GM23338 (cell line): Measurements from ENCODE around the gene PIK3C2A. TPM values are rescaled to one million over a fixed set of nuclear protein-coding genes. Genes with fewer than 3 reads are reported as not detected.

ENCODE experiments used
- ATAC-seq: fragments of 200-7000 bp; cut with Tn5 transposase; 3 replicates; pipeline ENCODE4 v1.9.1; 2020
- DNase-seq: peaks from one replicate; pipeline ENCODE4 v3.0.0-alpha.2; 2015; ENCODE audit warnings: low spot score
- H2AFZ ChIP-seq: fragments of 200-600 bp; sonication (generic); 2 replicates; pipeline ENCODE4 v1.8.0; 2016; ENCODE audit warnings: antibody characterized with exemption, mild to moderate bottlenecking, moderate library complexity
- H3F3A ChIP-seq: fragments of 200-600 bp; sonication (generic); replicated peaks from 2 replicates; pipeline ENCODE4 v1.8.0; 2017; ENCODE audit warnings: antibody characterized with exemption, mixed run types, low read depth
- H3K27ac ChIP-seq: fragments of 200-600 bp; sonication (generic); 2 replicates; pipeline ENCODE4 v1.6.1; 2016; ENCODE audit warnings: low read depth
- H3K27me3 ChIP-seq: fragments of 200-600 bp; sonication (generic); 2 replicates; pipeline ENCODE4 v1.8.0; 2016; ENCODE audit warnings: mild to moderate bottlenecking, mixed run types, moderate library complexity; ENCODE audit not compliant: insufficient read depth
- H3K36me3 ChIP-seq: fragments of 200-600 bp; sonication (generic); 2 replicates; pipeline ENCODE4 v1.8.0; 2016; ENCODE audit warnings: mild to moderate bottlenecking; ENCODE audit not compliant: insufficient read depth
- H3K4me1 ChIP-seq: fragments of 200-600 bp; sonication (generic); 2 replicates; pipeline ENCODE4 v1.8.0; 2016; ENCODE audit warnings: mild to moderate bottlenecking, moderate library complexity; ENCODE audit not compliant: insufficient read depth
- H3K4me2 ChIP-seq: fragments of 200-600 bp; sonication (generic); 2 replicates; pipeline ENCODE4 v1.7.1; 2017; ENCODE audit warnings: mixed run types
- H3K4me3 ChIP-seq: fragments of 200-600 bp; sonication (generic); 2 replicates; pipeline ENCODE4 v1.6.1; 2016; ENCODE audit warnings: mixed run types
- H3K79me2 ChIP-seq: fragments of 200-600 bp; sonication (generic); replicated peaks from 2 replicates; pipeline ENCODE4 v1.8.0; 2017; ENCODE audit warnings: mild to moderate bottlenecking; ENCODE audit not compliant: insufficient read depth
- H3K9me2 ChIP-seq: fragments of 200-600 bp; sonication (generic); 2 replicates; pipeline ENCODE4 v1.8.0; 2017; ENCODE audit not compliant: insufficient read depth
- H4K20me1 ChIP-seq: fragments of 200-600 bp; sonication (generic); replicated peaks from 2 replicates; pipeline ENCODE4 v1.8.0; 2017; ENCODE audit warnings: mild to moderate bottlenecking; ENCODE audit not compliant: insufficient read depth
- H3K27ac Mint-ChIP-seq: 2 replicates; pipeline ENCODE4 v1.8.0; 2020; ENCODE audit warnings: inconsistent platforms, mild to moderate bottlenecking, moderate library complexity, mixed read lengths
- H3K27me3 Mint-ChIP-seq: 3 replicates; pipeline ENCODE4 v1.8.0; 2022; ENCODE audit warnings: low read depth, mild to moderate bottlenecking, moderate library complexity, mixed read lengths, inconsistent platforms; ENCODE audit not compliant: insufficient read depth, poor library complexity
- H3K36me3 Mint-ChIP-seq: 3 replicates; pipeline ENCODE4 v1.8.0; 2021; ENCODE audit warnings: low read depth, mild to moderate bottlenecking, inconsistent platforms, moderate library complexity, mixed read lengths
- H3K4me1 Mint-ChIP-seq: 3 replicates; pipeline ENCODE4 v1.8.0; 2020; ENCODE audit warnings: mild to moderate bottlenecking, inconsistent platforms, mixed read lengths
- H3K4me3 Mint-ChIP-seq: 3 replicates; pipeline ENCODE4 v1.8.0; 2021; ENCODE audit warnings: moderate library complexity, mild to moderate bottlenecking, inconsistent platforms, mixed read lengths
- H3K9me3 Mint-ChIP-seq: 3 replicates; pipeline ENCODE4 v1.8.0; 2020; ENCODE audit warnings: moderate library complexity, mild to moderate bottlenecking, inconsistent platforms, mixed read lengths
- CREB1 ChIP-seq: fragments of 250-450 bp; sonication (Bioruptor Pico); IDR thresholded peaks from 2 replicates; pipeline ENCODE4 v1.5.0; 2020; ENCODE audit warnings: low read depth, mild to moderate bottlenecking, moderate library complexity
- CTCF ChIP-seq, 2 experiments: fragments of 200-600 bp in 1 of 2; sonication (generic) in 1 of 2; conservative IDR thresholded peaks; 2 replicates each; pipeline versions ENCODE4 v1.5.1 to v1.6.1; 2016 to 2017; ENCODE audit warnings: antibody characterized with exemption in 2 of 2, low read depth in 2 of 2, mild to moderate bottlenecking in 2 of 2, moderate library complexity in 1 of 2
- EZH2 ChIP-seq: fragments of 200-600 bp; sonication (generic); IDR thresholded peaks from one replicate; pipeline ENCODE4 v1.8.0; 2017; ENCODE audit warnings: antibody characterized with exemption, mild to moderate bottlenecking, low read depth; ENCODE audit not compliant: unreplicated experiment
- EZH2phosphoT487 ChIP-seq: fragments of 200-600 bp; sonication (generic); IDR thresholded peaks from one replicate; pipeline ENCODE4 v1.8.1; 2018; ENCODE audit warnings: antibody characterized with exemption; ENCODE audit not compliant: unreplicated experiment
- JUNB ChIP-seq: IDR thresholded peaks from one replicate; pipeline ENCODE4 v1.6.1; 2016; ENCODE audit warnings: antibody characterized with exemption; ENCODE audit not compliant: unreplicated experiment
- NANOG ChIP-seq: IDR thresholded peaks from 2 replicates; pipeline ENCODE4 v1.6.1; 2016; ENCODE audit warnings: antibody characterized with exemption, borderline replicate concordance
- POLR2AphosphoS5 ChIP-seq: IDR thresholded peaks from 2 replicates; pipeline ENCODE4 v1.6.1; 2016; ENCODE audit warnings: antibody characterized with exemption, low read depth
- STAT1 ChIP-seq: IDR thresholded peaks from one replicate; pipeline ENCODE4 v1.6.1; 2016; ENCODE audit warnings: antibody characterized with exemption; ENCODE audit not compliant: unreplicated experiment
- ZNF114 ChIP-seq: fragments of 250-450 bp; sonication (Bioruptor Pico); IDR thresholded peaks from 2 replicates; pipeline ENCODE4 v1.5.0; 2020; ENCODE audit warnings: mild to moderate bottlenecking, moderate library complexity
- ZNF331 ChIP-seq: fragments of 250-450 bp; sonication (Bioruptor Pico); IDR thresholded peaks from 2 replicates; pipeline ENCODE4 v1.5.0; 2020; ENCODE audit warnings: low read depth, mild to moderate bottlenecking, moderate library complexity
- polyA plus RNA-seq: library from polyadenylated mRNA; unstranded; fragments of >200 nt; fragmentation: Nextera tagmentation; extraction: Ambion mirVana; gene quantifications from 2 replicates; pipeline ENCODE4 v1.2.1, GENCODE V29; 2016
- total RNA-seq: library from RNA; depleted of rRNA; stranded (reverse); fragments of >200 nt; shearing (Covaris generic); gene quantifications from 2 replicates; pipeline ENCODE4 v1.2.3, GENCODE V29; 2014
- TF ChIP-seq, protein P1 (sequence below): IDR thresholded peaks from one replicate; pipeline ENCODE4 v1.6.1; 2018; ENCODE audit warnings: antibody characterized with exemption; ENCODE audit not compliant: unreplicated experiment
- TF ChIP-seq, protein P2 (sequence below): IDR thresholded peaks from 2 replicates; pipeline ENCODE4 v1.6.1; 2016; ENCODE audit warnings: antibody characterized with exemption

Gene PIK3C2A
- total and polyA plus RNA-seq, 2 experiments from 2014 or later, result 45.8 to 123 TPM

- Histone ChIP-seq H3K4me2 (no peak overlapping the region), H3K4me1 (no peaks in the 10 kb centered on the region; the same call in 1 of the 2 replicates), H3K27me3 (no peaks in the 10 kb centered on the region), H3K4me3 (no peak overlapping the region), H2AFZ (no peak overlapping the region), H3K27ac (no peak overlapping the region), H3K79me2 (peaks cover 100% of the 10 kb centered on the region), H4K20me1 (peaks cover 57% of the 10 kb centered on the region), H3K9me2 (no peaks in the 10 kb centered on the region), H3F3A (no peaks in the 10 kb centered on the region), H3K36me3 (0 out of 2 replicates have a peak, but pooled peaks cover 5% of the 10 kb centered on the region)
- ATAC-seq (no peak), DNase-seq (no peak)
- no peak overlapping the region for H3K4me3 Mint-ChIP-seq
- no peaks in the 10 kb centered on the region for H3K9me3 Mint-ChIP-seq
- TF ChIP-seq POLR2AphosphoS5 (no peak), CREB1 (CRISPR knock-in tag) (no peak), EZH2phosphoT487 (no peak), CTCF (conservative IDR thresholded peaks at IDR 0.05; ENCODE audit: low read depth in 2 of 2) (no peak), NANOG (no peak), EZH2 (no peak)
- TF ChIP-seq, protein P1, sequence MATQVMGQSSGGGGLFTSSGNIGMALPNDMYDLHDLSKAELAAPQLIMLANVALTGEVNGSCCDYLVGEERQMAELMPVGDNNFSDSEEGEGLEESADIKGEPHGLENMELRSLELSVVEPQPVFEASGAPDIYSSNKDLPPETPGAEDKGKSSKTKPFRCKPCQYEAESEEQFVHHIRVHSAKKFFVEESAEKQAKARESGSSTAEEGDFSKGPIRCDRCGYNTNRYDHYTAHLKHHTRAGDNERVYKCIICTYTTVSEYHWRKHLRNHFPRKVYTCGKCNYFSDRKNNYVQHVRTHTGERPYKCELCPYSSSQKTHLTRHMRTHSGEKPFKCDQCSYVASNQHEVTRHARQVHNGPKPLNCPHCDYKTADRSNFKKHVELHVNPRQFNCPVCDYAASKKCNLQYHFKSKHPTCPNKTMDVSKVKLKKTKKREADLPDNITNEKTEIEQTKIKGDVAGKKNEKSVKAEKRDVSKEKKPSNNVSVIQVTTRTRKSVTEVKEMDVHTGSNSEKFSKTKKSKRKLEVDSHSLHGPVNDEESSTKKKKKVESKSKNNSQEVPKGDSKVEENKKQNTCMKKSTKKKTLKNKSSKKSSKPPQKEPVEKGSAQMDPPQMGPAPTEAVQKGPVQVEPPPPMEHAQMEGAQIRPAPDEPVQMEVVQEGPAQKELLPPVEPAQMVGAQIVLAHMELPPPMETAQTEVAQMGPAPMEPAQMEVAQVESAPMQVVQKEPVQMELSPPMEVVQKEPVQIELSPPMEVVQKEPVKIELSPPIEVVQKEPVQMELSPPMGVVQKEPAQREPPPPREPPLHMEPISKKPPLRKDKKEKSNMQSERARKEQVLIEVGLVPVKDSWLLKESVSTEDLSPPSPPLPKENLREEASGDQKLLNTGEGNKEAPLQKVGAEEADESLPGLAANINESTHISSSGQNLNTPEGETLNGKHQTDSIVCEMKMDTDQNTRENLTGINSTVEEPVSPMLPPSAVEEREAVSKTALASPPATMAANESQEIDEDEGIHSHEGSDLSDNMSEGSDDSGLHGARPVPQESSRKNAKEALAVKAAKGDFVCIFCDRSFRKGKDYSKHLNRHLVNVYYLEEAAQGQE, result no peak
- TF ChIP-seq, protein P2, sequence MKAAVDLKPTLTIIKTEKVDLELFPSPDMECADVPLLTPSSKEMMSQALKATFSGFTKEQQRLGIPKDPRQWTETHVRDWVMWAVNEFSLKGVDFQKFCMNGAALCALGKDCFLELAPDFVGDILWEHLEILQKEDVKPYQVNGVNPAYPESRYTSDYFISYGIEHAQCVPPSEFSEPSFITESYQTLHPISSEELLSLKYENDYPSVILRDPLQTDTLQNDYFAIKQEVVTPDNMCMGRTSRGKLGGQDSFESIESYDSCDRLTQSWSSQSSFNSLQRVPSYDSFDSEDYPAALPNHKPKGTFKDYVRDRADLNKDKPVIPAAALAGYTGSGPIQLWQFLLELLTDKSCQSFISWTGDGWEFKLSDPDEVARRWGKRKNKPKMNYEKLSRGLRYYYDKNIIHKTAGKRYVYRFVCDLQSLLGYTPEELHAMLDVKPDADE, result no peak
- no peak overlapping the region for H3K27ac Mint-ChIP-seq
- H3K36me3 Mint-ChIP-seq, result peaks cover 23% of the 10 kb centered on the region
- H3K27me3 Mint-ChIP-seq, result no peaks in the 10 kb centered on the region
- peaks cover 29% of the 10 kb centered on the region for H3K4me1 Mint-ChIP-seq
These were observed 44.5 kb downstream of the PIK3C2A start for GRCh38 chr11:17163291-17163690.

DNA sequence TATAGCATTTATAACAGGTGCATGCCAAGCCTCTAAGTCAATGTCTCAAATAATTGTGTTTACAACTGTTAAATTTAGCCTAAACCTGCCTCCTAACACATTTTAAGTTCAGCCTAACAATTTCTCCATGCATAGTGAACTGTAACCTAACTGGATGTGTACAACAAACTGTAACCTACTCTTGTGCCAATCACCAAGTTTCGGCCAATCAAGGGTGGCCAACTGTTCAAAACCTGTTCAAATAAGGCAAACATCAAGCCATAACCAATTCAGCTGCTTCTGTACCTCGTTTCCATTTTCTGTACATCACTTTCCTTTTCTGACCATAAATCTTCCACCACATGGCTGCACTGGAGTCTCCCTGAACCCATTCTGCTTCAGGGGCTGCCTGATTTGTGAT lies 45.4 kb downstream of the PIK3C2A start:
- Histone ChIP-seq H3K27me3 (no peaks in the 10 kb centered on the region), H3F3A (no peaks in the 10 kb centered on the region), H3K36me3 (no peaks in the 10 kb centered on the region), H3K27ac (no peak overlapping the region; the same call in 1 of the 2 replicates), H3K4me1 (no peaks in the 10 kb centered on the region; the same call in 1 of the 2 replicates), H3K4me2 (no peak overlapping the region), H3K9me2 (no peaks in the 10 kb centered on the region), H2AFZ (no peak overlapping the region), H3K79me2 (peaks cover 98% of the 10 kb centered on the region), H3K4me3 (no peak overlapping the region), H4K20me1 (peaks cover 52% of the 10 kb centered on the region)
- Mint-ChIP-seq H3K4me3 (no peak overlapping the region), H3K27ac (no peak overlapping the region), H3K36me3 (peaks cover 15% of the 10 kb centered on the region; the same call in 2 of the 3 replicates), H3K9me3 (no peaks in the 10 kb centered on the region), H3K4me1 (peaks cover 32% of the 10 kb centered on the region), H3K27me3 (no peaks in the 10 kb centered on the region)
- no peak for DNase-seq
- no peak for ATAC-seq
- TF ChIP-seq STAT1, result no peak
- TF ChIP-seq CTCF (conservative IDR thresholded peaks at IDR 0.05; ENCODE audit: low read depth in 2 of 2), result no peak
- TF ChIP-seq JUNB, result no peak
- TF ChIP-seq ZNF331, result no peak
- TF ChIP-seq ZNF114, result no peak
